ENCODE results near the gene CST11.

- TF ChIP-seq CTCF (IDR thresholded peaks at IDR 0.05; ENCODE audit: low read depth, low read length) (no peak), POLR2A (IDR thresholded peaks at IDR 0.05; ENCODE audit: extremely low read depth, insufficient read length) (no peak), MAX (IDR thresholded peaks at IDR 0.05; ENCODE audit: low read depth, low read length) (no peak)
Observed at GRCh38 chr20:23417861-23418260, 34.8 kb downstream of the CST11 start.
